ENCODE data around the gene CTNND2.

CTNND2 gene

DNA sequence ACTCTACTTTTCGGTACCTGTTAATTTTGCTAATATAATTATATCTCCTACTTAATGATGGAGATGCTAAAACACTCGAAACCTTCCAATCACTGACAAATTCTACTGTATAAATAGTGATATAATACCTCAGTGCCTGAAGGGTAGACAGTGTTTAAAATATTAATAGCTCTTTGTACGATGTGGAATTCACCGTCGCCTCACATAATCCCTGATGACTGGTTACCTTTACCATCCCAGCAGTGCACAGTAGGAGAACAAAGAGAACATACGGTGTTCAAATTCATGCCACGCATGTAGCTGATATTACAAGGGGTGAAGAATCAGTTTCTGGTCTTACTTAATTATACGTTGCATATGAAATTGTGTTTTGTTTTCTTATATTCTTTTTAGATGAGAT lies 506.7 kb downstream of the CTNND2 start:
- DNase-seq (ENCODE audit: low read depth in 3 of 3, low spot score in 1 of 3): no peak

DNA sequence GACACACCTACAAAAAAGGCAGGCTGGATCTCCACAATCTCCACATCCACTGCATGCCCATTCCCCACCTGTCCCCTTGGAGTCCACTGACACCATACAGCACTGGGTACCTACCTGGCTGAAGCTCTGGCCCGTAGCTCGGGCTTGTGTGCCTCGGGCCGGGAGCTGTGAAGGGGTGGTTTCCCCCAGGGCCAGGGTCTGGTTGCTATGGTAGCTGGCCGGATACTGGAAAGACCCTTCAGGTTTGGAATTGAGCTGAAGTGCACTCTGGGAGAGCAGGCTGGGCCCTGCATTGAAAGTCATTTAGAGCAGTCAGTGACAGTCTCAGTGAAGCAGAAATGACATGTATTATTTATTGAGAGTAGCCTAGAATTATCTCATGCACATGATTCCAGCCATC lies 507.3 kb downstream of the CTNND2 start:
- DNase-seq (ENCODE audit: low read depth in 3 of 3, low spot score in 1 of 3): no peak

DNA sequence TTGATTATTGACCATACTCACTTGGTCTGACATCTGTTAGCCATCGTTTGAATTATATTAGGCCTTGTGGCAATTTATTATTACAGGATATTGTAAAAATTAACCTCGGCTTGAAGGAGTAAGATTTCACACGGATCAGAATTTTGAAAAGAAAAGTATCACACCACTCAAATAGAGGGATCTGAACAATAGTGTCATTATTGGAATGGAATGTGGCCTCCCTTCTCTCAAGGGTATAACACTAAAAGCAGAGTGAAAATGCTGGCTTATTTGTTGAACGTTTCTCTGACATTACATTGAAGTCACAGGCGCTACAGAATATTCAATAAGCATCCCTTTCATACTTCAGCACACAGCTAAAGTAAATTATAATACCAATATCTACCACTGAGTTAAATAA lies 509.3 kb downstream of the CTNND2 start:
- DNase-seq (ENCODE audit: low read depth in 3 of 3, low spot score in 1 of 3): no peak

DNA sequence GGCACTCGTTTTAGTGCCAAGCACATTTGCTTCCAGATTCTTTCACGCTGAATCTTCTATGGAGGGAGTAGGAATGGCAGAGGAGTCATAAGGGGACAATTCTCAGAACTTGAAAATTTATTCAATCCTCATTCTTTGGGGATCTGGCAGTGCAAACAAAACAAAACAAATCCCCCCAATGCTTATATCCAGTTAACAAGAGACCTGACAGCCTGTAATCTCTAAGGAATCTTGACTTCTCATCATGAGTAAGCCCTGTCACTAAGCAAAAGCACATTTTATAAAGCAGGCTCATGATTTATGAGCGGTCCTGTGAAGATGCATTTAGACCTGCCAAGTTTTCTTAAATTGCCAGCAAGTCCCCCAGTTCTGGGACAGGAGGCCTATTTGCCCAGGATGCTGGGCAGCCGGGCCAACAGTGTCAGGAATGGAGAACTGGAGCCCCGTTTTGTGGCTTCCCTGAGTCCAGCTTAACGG lies 513.9 kb downstream of the CTNND2 start:
- no peak for DNase-seq (ENCODE audit: low read depth in 3 of 3, low spot score in 1 of 3)

DNA sequence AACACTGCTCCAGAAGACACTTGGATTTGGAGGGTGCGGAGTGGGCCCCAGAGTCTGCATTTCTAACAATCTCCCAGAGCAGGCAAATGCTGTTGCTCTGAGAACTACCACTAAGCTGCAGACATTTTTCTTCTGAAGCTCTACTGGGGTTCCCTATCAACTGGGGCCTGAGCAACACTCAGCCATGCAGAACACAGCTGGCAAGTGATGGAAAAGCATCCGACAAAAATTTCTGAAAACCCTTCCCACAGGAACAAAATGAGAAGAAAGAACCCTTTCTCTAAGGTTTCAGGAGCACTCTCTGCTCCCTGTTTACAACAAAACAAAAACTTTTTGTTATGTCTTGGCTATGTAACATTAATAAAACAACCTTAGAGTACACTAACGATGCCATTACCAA lies 516.9 kb downstream of the CTNND2 start:
- DNase-seq (ENCODE audit: low read depth in 3 of 3, low spot score in 1 of 3): no peak

- no peak for DNase-seq (ENCODE audit: low read depth in 3 of 3, low spot score in 1 of 3)
Observed at GRCh38 chr5:11386398-11386797, 517.8 kb downstream of the CTNND2 start.

GRCh38 chr5:11385901-11386293 lies 518.3 kb downstream of the CTNND2 start:
- DNase-seq (ENCODE audit: low read depth in 3 of 3, low spot score in 1 of 3): no peak

GRCh38 chr5:11385251-11385900 lies 518.9 kb downstream of the CTNND2 start:
- no peak for DNase-seq (ENCODE audit: low read depth in 3 of 3, low spot score in 1 of 3)

DNA sequence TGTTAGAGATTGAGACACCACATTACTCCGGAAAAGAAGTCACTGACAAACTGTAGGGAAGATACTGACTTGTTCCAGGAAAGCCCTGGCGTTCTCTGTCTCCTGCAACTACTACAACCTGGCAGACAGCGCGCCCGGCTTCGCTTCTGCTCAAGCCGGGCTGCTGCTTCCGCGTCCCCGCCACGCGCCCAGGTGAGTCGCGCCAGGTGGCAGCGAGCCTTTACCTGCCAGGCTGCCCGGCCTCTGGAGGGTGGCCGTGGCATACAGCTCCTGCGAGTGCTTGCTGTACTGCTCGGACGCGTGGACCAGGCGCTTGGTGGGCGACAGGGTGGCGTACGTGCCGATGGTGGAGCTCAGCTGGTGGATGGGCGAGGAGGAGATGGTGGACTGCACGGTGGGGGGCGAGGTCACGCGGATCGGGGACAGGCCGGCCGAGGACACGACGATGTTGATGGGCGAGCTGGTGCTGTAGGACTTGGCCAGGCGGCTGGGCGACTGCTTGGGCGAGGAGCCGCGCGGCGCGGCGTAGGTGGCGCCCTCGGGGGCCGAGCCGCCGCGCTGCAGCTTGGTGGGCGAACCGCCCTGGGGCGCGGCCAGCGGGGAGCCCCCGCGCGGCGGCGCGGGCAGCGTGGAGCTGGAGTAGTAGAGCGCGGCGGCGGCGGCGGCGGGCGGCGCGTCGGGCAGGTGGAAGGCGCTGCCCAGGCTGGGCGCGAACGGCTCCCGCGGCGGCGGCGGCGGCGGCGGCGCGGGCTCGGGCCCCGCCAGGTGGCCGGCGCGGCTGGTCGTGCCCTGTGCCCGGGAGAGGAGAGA lies 519.6 kb downstream of the CTNND2 start:
- DNase-seq (ENCODE audit: low read depth in 3 of 3, low spot score in 1 of 3): no peak

DNA sequence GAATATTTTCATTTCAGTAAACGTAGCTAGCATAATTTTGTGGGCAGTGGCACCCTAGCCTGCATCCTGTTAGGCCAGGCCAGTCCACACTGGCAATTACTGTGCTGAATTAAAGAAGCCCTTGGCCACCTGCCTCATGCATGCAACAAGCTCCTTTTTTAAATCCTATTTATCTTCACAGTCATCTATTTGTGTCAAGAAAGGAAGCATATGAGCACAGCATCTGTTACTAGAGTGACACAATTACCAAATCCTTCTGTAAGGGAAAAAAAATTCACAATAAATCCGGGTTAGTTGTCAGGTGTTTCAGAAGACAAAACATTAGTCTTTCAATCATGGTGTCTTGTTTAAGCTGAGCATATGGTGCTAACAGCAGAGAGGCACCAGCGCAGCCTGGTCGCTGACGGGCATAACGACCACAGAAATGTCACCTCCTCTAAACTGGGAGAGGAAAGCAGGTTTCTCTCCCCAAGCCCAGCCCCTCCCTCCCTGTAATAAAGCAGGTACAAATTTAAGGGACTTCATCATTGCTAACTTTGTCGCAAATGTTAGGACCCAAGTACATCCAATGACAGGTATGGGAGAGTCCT lies 520.6 kb downstream of the CTNND2 start:
- no peak for DNase-seq (ENCODE audit: low read depth in 3 of 3, low spot score in 1 of 3)

GRCh38 chr5:11378461-11378860 lies 525.8 kb downstream of the CTNND2 start:
- DNase-seq (ENCODE audit: low read depth in 3 of 3, low spot score in 1 of 3): no peak

DNA sequence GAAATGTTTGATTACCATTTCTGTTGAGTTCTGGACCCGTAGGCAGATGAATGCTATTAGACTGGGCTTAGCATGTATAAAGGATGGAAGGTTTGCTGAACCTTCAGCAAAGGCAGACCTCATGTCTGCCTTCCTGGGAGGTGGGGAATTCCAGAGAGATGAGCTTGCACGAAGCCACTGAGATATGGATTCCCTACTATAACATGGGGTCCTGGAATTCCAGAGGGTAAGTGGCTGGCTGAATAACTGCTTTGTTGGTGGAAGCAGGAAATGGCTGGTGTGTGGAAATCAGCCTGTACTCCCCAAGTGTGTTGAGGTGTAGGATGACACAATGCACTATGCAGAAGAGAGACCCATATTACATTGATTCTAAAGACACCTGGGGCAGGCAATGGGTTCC lies 526.4 kb downstream of the CTNND2 start:
- no peak for DNase-seq (ENCODE audit: low read depth in 3 of 3, low spot score in 1 of 3)

DNA sequence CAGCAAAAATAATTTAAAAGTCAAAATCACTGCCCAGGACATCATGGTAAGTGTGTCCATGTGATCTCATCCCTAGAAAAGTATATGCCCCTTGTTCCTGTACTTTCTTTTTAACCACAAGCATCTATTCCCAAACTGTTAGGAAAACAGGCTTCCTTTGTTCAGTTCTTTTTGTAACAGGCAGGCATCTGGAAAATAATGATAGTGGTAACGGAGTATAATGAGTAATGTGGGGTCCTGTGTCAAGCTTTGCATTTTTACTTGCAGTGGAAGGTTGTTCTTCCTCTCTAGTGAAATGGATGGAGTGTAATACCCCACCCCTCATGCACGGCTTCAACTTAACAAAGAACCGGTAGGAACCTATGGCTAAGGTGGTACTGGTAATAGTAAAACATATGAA lies 532.1 kb downstream of the CTNND2 start:
- DNase-seq (ENCODE audit: low read depth in 3 of 3, low spot score in 1 of 3): no peak

DNA sequence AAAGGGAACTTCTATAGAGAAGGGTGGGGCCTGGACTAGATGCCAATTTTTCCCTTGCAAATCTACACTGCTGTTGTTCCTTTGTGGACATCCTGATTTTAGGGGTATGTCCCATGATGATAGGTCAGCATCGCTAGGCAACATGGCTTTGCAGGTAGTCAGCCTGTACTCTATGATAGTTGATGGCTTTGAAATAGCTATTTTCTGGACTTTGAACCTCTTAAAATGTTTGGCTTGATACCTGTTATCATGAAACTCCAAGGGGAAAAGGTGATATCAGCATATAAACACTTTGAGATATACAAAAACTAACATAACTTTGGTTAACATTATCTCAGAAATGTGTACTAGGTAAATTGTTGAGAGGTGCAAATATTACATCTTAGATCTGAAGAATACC lies 533.2 kb downstream of the CTNND2 start:
- no peak for DNase-seq (ENCODE audit: low read depth in 3 of 3, low spot score in 1 of 3)

GRCh38 chr5:11364531-11364930 lies 539.7 kb downstream of the CTNND2 start:
- no peak for DNase-seq (ENCODE audit: low read depth in 3 of 3, low spot score in 1 of 3)

GRCh38 chr5:11363631-11364178 lies 540.5 kb downstream of the CTNND2 start:
- no peak for DNase-seq (ENCODE audit: low read depth in 3 of 3, low spot score in 1 of 3)

GRCh38 chr5:11361768-11362167 lies 542.5 kb downstream of the CTNND2 start:
- DNase-seq (ENCODE audit: low read depth in 3 of 3, low spot score in 1 of 3): no peak

DNA sequence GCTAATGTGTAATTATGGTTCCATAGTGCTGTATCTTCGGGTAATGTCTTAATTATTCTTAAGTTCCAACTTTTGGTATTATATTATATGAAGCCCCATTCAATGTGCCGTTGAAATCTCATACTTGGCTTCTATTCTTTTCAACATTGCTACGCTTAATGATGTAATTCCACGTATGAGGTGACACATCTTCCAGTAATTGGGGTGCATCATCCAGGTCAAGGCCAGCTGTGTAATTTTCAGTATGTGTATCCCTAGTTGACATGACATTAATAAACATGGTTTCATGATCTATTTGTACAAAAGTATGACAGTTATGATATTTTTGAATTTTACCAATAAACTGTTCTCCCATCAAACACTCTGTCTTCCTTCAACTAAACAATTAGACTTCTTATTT lies 546.3 kb downstream of the CTNND2 start:
- DNase-seq (ENCODE audit: low read depth in 3 of 3, low spot score in 1 of 3): no peak

DNA sequence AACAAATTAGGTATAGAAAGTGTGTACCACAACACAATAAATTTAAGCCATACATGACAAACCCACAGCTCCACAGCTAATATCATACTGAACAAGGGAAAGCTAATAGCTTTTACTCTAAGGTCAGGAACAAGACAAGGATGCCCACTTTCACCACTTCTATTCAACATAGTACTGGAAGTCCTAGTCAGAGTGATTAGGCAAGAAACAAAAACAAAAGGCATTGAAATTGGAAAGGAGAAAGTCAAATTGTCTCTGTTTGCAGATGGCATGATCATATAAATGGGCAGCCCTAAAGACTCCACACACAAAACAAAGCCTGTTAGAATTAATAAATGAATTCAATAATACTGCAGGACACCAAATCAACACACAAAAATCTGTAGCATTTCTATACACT lies 548.8 kb downstream of the CTNND2 start:
- no peak for DNase-seq (ENCODE audit: low read depth in 3 of 3, low spot score in 1 of 3)

GRCh38 chr5:11346336-11346735 lies 557.9 kb downstream of the CTNND2 start:
- no peak for DNase-seq (ENCODE audit: low read depth in 3 of 3, low spot score in 1 of 3)

- no peak for DNase-seq (ENCODE audit: low read depth in 3 of 3, low spot score in 1 of 3)
Observed at GRCh38 chr5:11335881-11336760, 568.1 kb downstream of the CTNND2 start.
